Nephron (organoid): Measurements from ENCODE around the gene ATP13A3.

ENCODE experiments used
- H3K27ac Mint-ChIP-seq, 3 experiments: 2 replicates each; pipeline ENCODE4 v1.8.0; 2020; ENCODE audit warnings: mixed read lengths in 3 of 3, mild to moderate bottlenecking in 2 of 3, moderate library complexity in 1 of 3
- H3K27me3 Mint-ChIP-seq: 2 replicates; pipeline ENCODE4 v1.8.0; 2021; ENCODE audit warnings: low read depth, mild to moderate bottlenecking, moderate library complexity, mixed read lengths
- H3K36me3 Mint-ChIP-seq: 2 replicates; pipeline ENCODE4 v1.8.0; 2020; ENCODE audit warnings: low read depth, mixed read lengths
- H3K4me1 Mint-ChIP-seq: 2 replicates; pipeline ENCODE4 v1.8.0; 2020; ENCODE audit warnings: mixed read lengths
- H3K4me3 Mint-ChIP-seq, 3 experiments: 2 replicates each; pipeline ENCODE4 v1.8.0; 2020; ENCODE audit warnings: mild to moderate bottlenecking in 3 of 3, mixed read lengths in 3 of 3, moderate library complexity in 2 of 3
- H3K9me3 Mint-ChIP-seq: 2 replicates; pipeline ENCODE4 v1.8.0; 2020; ENCODE audit warnings: mixed read lengths
- TF ChIP-seq, protein P1 (sequence below), 3 experiments: fragments of 200-600 bp; sonication (generic); IDR thresholded peaks; one replicate each; pipeline ENCODE4 v1.5.0; 2021; ENCODE audit warnings: antibody characterized with exemption in 3 of 3; ENCODE audit not compliant: unreplicated experiment in 3 of 3

ATP13A3 gene

DNA sequence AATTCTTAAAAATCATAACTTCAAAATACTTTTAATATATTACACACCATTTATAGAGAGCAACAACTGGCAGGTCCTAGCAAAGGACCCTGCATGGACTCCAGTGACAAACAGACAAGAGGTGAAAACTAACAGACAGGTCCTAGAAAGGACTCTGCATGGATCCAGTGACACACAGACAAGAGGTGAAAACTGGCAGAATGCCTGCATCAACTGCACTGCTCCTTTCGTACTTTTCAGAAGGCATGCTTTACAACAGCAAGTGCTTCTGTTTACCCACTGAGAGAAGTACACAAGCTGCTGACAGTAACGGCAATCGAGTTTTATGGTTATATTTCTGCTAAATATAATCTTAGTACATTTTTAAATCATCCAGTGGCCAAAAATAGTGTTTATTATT is 63.5 kb downstream of the ATP13A3 start:
- peaks cover 51% of the 10 kb centered on the region for H3K36me3 Mint-ChIP-seq
- no peak overlapping the region for H3K27ac Mint-ChIP-seq
- no peaks in the 10 kb centered on the region for H3K4me1 Mint-ChIP-seq
- H3K9me3 Mint-ChIP-seq: no peaks in the 10 kb centered on the region
- no peak overlapping the region for H3K4me3 Mint-ChIP-seq
- TF ChIP-seq, protein P1, sequence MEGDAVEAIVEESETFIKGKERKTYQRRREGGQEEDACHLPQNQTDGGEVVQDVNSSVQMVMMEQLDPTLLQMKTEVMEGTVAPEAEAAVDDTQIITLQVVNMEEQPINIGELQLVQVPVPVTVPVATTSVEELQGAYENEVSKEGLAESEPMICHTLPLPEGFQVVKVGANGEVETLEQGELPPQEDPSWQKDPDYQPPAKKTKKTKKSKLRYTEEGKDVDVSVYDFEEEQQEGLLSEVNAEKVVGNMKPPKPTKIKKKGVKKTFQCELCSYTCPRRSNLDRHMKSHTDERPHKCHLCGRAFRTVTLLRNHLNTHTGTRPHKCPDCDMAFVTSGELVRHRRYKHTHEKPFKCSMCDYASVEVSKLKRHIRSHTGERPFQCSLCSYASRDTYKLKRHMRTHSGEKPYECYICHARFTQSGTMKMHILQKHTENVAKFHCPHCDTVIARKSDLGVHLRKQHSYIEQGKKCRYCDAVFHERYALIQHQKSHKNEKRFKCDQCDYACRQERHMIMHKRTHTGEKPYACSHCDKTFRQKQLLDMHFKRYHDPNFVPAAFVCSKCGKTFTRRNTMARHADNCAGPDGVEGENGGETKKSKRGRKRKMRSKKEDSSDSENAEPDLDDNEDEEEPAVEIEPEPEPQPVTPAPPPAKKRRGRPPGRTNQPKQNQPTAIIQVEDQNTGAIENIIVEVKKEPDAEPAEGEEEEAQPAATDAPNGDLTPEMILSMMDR (IDR thresholded peaks at IDR 0.05; ENCODE audit: unreplicated experiment in 3 of 3): no peak
- H3K27me3 Mint-ChIP-seq: no peaks in the 10 kb centered on the region

DNA sequence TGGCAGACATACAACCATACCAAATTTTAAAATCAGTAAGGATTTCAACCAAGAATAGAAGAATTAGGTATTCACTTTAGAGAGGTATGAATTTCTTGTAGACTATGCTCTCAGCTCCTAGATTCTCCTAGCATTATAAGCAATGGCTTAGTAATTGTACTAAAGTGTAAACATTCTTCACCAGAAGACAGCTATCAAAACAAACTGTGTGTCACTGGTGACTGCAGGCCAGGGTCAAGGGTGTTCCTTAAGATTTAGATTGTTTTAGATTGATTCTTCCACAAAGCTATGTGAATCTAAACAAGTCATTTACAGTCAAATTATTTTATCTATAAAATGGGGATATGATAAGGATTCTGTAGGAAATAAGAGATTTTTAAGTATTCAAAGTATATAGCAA is 64.6 kb downstream of the ATP13A3 start:
- Mint-ChIP-seq H3K27me3 (no peaks in the 10 kb centered on the region), H3K4me3 (no peak overlapping the region), H3K4me1 (no peaks in the 10 kb centered on the region), H3K36me3 (peaks cover 48% of the 10 kb centered on the region), H3K27ac (peak overlapping the region in 1 of 3 experiments; percentile 11), H3K9me3 (no peaks in the 10 kb centered on the region)
- TF ChIP-seq, protein P1 (IDR thresholded peaks at IDR 0.05; ENCODE audit: unreplicated experiment in 3 of 3): no peak

- H3K4me1 Mint-ChIP-seq: no peaks in the 10 kb centered on the region
- H3K4me3 Mint-ChIP-seq: no peak overlapping the region
- no peak overlapping the region for H3K27ac Mint-ChIP-seq
- H3K27me3 Mint-ChIP-seq: no peaks in the 10 kb centered on the region
- TF ChIP-seq, protein P1 (IDR thresholded peaks at IDR 0.05; ENCODE audit: unreplicated experiment in 3 of 3): no peak
- H3K36me3 Mint-ChIP-seq: peaks cover 46% of the 10 kb centered on the region
- H3K9me3 Mint-ChIP-seq: no peaks in the 10 kb centered on the region
These were observed 68.1 kb downstream of the ATP13A3 start for GRCh38 chr3:194418671-194419070.

GRCh38 chr3:194407423-194407822 is 79.4 kb downstream of the ATP13A3 start:
- no peak overlapping the region for H3K4me3 Mint-ChIP-seq
- H3K4me1 Mint-ChIP-seq: no peaks in the 10 kb centered on the region
- TF ChIP-seq, protein P1 (IDR thresholded peaks at IDR 0.05; ENCODE audit: unreplicated experiment in 3 of 3): no peak
- H3K9me3 Mint-ChIP-seq: no peaks in the 10 kb centered on the region
- H3K27ac Mint-ChIP-seq: no peak overlapping the region
- H3K27me3 Mint-ChIP-seq: no peaks in the 10 kb centered on the region
- H3K36me3 Mint-ChIP-seq: peaks cover 21% of the 10 kb centered on the region

DNA sequence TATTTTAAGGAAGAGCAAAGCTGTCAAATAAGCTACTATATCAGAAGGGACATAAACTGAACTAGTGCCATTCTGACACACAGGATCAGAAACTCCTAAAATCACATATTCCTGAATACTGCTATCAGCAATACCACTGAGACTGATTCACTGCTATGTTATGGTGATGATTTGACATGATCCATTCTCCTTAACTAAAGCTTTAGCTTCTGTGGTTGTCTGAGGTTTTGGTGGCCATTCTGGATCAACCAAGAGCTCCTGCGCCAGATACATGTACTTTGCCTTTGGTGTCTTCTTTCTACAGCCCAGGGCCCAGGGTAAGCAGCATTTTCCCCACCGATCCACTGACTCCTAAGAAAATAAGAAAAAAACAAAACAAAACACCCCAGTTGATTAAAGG is 81.0 kb downstream of the ATP13A3 start:
- no peaks in the 10 kb centered on the region for H3K4me1 Mint-ChIP-seq
- no peaks in the 10 kb centered on the region for H3K9me3 Mint-ChIP-seq
- no peak overlapping the region for H3K4me3 Mint-ChIP-seq
- no peak overlapping the region for H3K27ac Mint-ChIP-seq
- H3K36me3 Mint-ChIP-seq: peaks cover 17% of the 10 kb centered on the region
- TF ChIP-seq, protein P1 (IDR thresholded peaks at IDR 0.05; ENCODE audit: unreplicated experiment in 3 of 3): no peak
- no peaks in the 10 kb centered on the region for H3K27me3 Mint-ChIP-seq

- TF ChIP-seq, protein P1 (IDR thresholded peaks at IDR 0.05; ENCODE audit: unreplicated experiment in 3 of 3): peak; percentile 72 to 77 (median 76)
- no peaks in the 10 kb centered on the region for H3K27me3 Mint-ChIP-seq
- no peaks in the 10 kb centered on the region for H3K4me1 Mint-ChIP-seq
- no peak overlapping the region for H3K27ac Mint-ChIP-seq
- no peaks in the 10 kb centered on the region for H3K9me3 Mint-ChIP-seq
- H3K36me3 Mint-ChIP-seq: peaks cover 17% of the 10 kb centered on the region
- no peak overlapping the region for H3K4me3 Mint-ChIP-seq
These were observed 82.2 kb downstream of the ATP13A3 start for GRCh38 chr3:194404365-194405140.
